Measurements from ENCODE around the gene P2RX3. TPM values are rescaled to one million over a fixed set of nuclear protein-coding genes. Genes with fewer than 3 reads are reported as not detected.

Gene P2RX3
- total and polyA plus RNA-seq, 4 donors = 0.11 TPM; not detected in 3

DNA sequence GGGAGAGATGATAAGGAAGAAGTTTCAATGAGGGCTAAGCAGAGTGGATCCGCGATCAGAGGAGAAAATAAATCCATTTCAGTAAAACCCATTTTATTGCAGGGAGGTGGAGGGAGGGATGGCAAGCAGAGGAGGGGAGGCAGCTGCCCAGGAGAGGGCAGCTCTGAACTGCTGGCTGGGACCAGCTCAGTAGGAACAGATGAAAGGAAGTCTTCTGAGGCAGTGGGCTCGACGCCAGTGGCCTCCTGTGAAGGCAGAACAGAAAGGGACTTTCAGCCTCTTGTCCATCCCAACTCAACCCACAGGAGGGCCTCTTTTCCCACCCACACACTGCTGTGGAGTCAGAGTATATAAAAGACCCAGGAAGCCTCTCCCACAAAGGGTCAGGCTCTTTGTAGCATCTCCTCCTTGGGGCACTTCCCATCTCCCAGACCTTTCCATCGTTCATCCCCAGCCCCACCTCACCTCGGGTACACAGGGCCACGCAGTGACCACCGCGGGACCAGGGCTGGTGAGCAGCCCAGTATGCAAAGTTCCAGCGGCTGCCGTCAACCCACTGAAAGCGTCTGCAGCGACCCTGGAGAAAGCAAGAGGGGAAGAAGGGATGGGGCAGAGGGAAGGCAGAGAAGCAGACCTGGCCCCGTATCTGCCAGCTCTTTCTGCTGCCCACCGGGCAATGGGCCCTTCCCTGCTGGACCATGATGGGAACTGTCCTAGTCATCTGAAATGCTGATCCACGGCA lies 49.3 kb downstream of the P2RX3 start:
- 72 to 80% methylated on average over 16 of the region's 16 CpGs for WGBS, 2 donors
- Histone ChIP-seq H3K27me3 (ENCODE audit: control insufficient read depth in 3 of 3, insufficient read depth in 3 of 3, low read length in 2 of 3) (peaks cover 0 to 9% (median 0%) of the 10 kb centered on the region in 3 donors), H3K9me3 (ENCODE audit: control insufficient read depth in 4 of 4, insufficient read depth in 3 of 4, low read length in 3 of 4) (no peaks in the 10 kb centered on the region), H3K4me1 (ENCODE audit: control insufficient read depth in 5 of 5, insufficient read depth in 5 of 5, low read length in 5 of 5) (no peaks in the 10 kb centered on the region), H3K27ac (ENCODE audit: low read depth in 1 of 2, low read length in 1 of 2) (no peak overlapping the region), H3K4me3 (no peak overlapping the region), H3K36me3 (ENCODE audit: control insufficient read depth in 4 of 4, insufficient read depth in 4 of 4, low read length in 4 of 4) (no peaks in the 10 kb centered on the region), H3K9ac (ENCODE audit: insufficient read depth in 1 of 2, low read length in 2 of 2) (no peak overlapping the region)
- TF ChIP-seq, protein P1, sequence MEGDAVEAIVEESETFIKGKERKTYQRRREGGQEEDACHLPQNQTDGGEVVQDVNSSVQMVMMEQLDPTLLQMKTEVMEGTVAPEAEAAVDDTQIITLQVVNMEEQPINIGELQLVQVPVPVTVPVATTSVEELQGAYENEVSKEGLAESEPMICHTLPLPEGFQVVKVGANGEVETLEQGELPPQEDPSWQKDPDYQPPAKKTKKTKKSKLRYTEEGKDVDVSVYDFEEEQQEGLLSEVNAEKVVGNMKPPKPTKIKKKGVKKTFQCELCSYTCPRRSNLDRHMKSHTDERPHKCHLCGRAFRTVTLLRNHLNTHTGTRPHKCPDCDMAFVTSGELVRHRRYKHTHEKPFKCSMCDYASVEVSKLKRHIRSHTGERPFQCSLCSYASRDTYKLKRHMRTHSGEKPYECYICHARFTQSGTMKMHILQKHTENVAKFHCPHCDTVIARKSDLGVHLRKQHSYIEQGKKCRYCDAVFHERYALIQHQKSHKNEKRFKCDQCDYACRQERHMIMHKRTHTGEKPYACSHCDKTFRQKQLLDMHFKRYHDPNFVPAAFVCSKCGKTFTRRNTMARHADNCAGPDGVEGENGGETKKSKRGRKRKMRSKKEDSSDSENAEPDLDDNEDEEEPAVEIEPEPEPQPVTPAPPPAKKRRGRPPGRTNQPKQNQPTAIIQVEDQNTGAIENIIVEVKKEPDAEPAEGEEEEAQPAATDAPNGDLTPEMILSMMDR (IDR thresholded peaks at IDR 0.05; ENCODE audit: control extremely low read depth, extremely low read depth) = no peak
- DNase-seq = peak in 1 of 3 donors; percentile 21
- no peak for ATAC-seq (ENCODE audit: insufficient read depth, low FRiP score)

DNA sequence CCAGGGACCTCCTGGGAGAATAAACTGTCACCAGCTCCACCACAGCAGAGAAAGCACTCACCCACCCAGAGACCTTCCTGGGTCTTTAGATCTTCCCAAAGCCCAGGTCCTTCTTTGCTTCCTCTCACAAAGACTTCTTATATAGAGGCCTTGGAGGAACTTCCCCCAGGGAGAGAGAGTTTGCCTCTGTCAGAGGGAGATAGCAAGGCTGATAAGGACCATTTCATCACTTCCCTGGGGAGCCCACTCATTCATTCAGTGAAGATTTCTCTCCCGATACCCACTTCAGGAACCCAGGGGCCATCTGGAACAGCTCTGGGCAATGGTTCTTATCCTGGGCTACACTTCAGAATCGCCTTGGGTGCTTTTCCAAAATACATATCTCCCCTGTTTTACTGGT lies 52.4 kb downstream of the P2RX3 start, which contains the start of gene PRG2:
Gene PRG2, minus strand, starts transcription at position 116 of the 400 bp plus-strand sequence. CDS start 706 bp downstream, outside the sequence.
- WGBS, 2 donors = 58 to 62% methylated on average over 2 of the region's 2 CpGs
- Histone ChIP-seq H3K9me3 (ENCODE audit: control insufficient read depth in 4 of 4, insufficient read depth in 3 of 4, low read length in 3 of 4) (no peaks in the 10 kb centered on the region), H3K4me1 (ENCODE audit: control insufficient read depth in 5 of 5, insufficient read depth in 5 of 5, low read length in 5 of 5) (no peaks in the 10 kb centered on the region), H3K36me3 (ENCODE audit: control insufficient read depth in 4 of 4, insufficient read depth in 4 of 4, low read length in 4 of 4) (no peaks in the 10 kb centered on the region), H3K27me3 (ENCODE audit: control insufficient read depth in 3 of 3, insufficient read depth in 3 of 3, low read length in 2 of 3) (peaks cover 0 to 10% (median 0%) of the 10 kb centered on the region in 3 donors), H3K9ac (ENCODE audit: insufficient read depth in 1 of 2, low read length in 2 of 2) (no peak within 1 kb of the TSS), H3K27ac (ENCODE audit: low read depth in 1 of 2, low read length in 1 of 2) (no peak within 1 kb of the TSS), H3K4me3 (no peak within 1 kb of the TSS)
- ATAC-seq (ENCODE audit: insufficient read depth, low FRiP score) (no peak), DNase-seq (no peak)
- TF ChIP-seq, protein P1 (IDR thresholded peaks at IDR 0.05; ENCODE audit: control extremely low read depth, extremely low read depth) = no peak

DNA sequence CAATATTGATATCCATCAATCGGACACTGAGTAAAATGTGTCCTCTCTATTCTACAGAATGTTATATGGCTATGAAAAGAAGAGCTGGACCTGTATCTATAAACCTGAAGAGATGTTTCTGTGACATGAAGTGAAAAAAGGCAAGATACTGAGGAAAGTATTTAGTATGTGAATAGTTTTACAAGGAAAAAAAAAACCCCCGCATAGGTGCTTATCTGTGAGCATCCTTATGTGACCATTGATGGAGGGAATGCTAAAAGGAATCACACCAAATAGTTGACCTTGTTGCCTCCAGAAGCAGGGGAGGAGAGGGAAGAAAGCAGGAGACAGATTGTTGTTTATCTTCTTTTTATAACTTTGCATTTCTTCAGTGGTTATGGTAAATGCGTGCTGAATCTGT lies 53.0 kb downstream of the P2RX3 start:
- WGBS, 2 donors = 89 to 96% methylated on average over 3 of the region's 3 CpGs
- H3K27ac ChIP-seq (ENCODE audit: low read depth in 1 of 2, low read length in 1 of 2) = no peak overlapping the region
- ATAC-seq (ENCODE audit: insufficient read depth, low FRiP score) (no peak), DNase-seq (no peak)
- H3K27me3 ChIP-seq (ENCODE audit: control insufficient read depth in 3 of 3, insufficient read depth in 3 of 3, low read length in 2 of 3) = peaks cover 0 to 10% (median 0%) of the 10 kb centered on the region in 3 donors
- no peaks in the 10 kb centered on the region for H3K36me3 ChIP-seq (ENCODE audit: control insufficient read depth in 4 of 4, insufficient read depth in 4 of 4, low read length in 4 of 4)
- H3K4me3 ChIP-seq = no peak overlapping the region
- no peak overlapping the region for H3K9ac ChIP-seq (ENCODE audit: insufficient read depth in 1 of 2, low read length in 2 of 2)
- TF ChIP-seq, protein P1 (IDR thresholded peaks at IDR 0.05; ENCODE audit: control extremely low read depth, extremely low read depth) = no peak
- no peaks in the 10 kb centered on the region for H3K9me3 ChIP-seq (ENCODE audit: control insufficient read depth in 4 of 4, insufficient read depth in 3 of 4, low read length in 3 of 4)
- no peaks in the 10 kb centered on the region for H3K4me1 ChIP-seq (ENCODE audit: control insufficient read depth in 5 of 5, insufficient read depth in 5 of 5, low read length in 5 of 5)

Measured in lung (tissue), 12 donors.